PC-9 (cell line): ENCODE data around the gene PKNOX2.

Experiments
- EZH2 ChIP-seq: fragments of 200-600 bp; sonication (generic); IDR thresholded peaks from 2 replicates; pipeline ENCODE4 v1.8.0; 2017; ENCODE audit warnings: antibody characterized with exemption, low read depth
- TF ChIP-seq, protein P1 (sequence below): fragments of 200-600 bp; sonication (generic); conservative IDR thresholded peaks from 2 replicates; pipeline ENCODE4 v1.6.1; 2017; ENCODE audit warnings: mixed run types, antibody characterized with exemption, mild to moderate bottlenecking, moderate library complexity

DNA sequence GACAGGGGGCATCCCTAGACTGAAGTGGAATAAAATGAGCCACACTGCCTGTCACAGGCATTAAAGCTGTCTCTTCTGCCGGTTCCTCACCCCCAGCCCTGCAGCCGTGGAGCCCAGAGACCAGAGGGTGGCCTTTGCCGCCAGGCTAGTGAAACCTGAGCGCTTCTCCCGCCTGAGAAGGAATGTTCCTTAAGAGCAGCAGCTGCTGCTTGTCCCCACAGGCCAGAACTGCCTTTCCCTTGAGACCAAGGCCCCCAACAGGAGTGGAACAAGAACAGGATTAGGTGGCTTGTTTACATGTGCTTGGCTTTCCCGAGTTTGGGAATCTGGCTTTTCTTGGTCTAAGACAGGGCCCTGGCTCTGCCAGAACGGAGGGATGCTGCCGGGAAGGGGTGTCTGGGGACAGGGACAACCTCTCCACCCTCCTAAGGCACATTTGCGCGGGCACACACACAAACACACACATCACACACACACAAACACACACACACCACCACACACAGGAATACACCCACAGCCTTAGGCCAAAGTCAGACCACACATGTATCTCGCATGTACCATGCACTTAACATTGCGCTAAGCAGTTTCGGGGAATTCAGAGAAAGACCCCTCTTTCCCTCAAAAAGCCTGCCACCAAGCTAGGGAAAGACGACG is 239.7 kb downstream of the PKNOX2 start:
- TF ChIP-seq, protein P1, sequence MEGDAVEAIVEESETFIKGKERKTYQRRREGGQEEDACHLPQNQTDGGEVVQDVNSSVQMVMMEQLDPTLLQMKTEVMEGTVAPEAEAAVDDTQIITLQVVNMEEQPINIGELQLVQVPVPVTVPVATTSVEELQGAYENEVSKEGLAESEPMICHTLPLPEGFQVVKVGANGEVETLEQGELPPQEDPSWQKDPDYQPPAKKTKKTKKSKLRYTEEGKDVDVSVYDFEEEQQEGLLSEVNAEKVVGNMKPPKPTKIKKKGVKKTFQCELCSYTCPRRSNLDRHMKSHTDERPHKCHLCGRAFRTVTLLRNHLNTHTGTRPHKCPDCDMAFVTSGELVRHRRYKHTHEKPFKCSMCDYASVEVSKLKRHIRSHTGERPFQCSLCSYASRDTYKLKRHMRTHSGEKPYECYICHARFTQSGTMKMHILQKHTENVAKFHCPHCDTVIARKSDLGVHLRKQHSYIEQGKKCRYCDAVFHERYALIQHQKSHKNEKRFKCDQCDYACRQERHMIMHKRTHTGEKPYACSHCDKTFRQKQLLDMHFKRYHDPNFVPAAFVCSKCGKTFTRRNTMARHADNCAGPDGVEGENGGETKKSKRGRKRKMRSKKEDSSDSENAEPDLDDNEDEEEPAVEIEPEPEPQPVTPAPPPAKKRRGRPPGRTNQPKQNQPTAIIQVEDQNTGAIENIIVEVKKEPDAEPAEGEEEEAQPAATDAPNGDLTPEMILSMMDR, result no peak
- no peak for TF ChIP-seq EZH2
